Urothelium cell line (cell line): ENCODE data around the gene OLIG1.

Source experiments
- DNase-seq: peaks from one replicate; pipeline ENCODE4 v3.0.0; 2011; ENCODE audit warnings: low spot score, mixed read lengths
- FAIRE-seq: peaks from 2 replicates; lab custom pipeline; 2011; peaks lifted over from hg19 to GRCh38; lab: Jason Lieb, UNC

Gene OLIG1

GRCh38 chr21:33089395-33090119 lies 19.6 kb downstream of the OLIG1 start:
- no peak for FAIRE-seq
- no peak for DNase-seq

- no peak for FAIRE-seq
These were observed 26.5 kb downstream of the OLIG1 start for GRCh38 chr21:33096426-33096825.

GRCh38 chr21:33099131-33099530 lies 29.2 kb downstream of the OLIG1 start:
- DNase-seq, result no peak
- no peak for FAIRE-seq

More at GRCh38 chr21:33096426-33096825, 26.5 kb downstream of the OLIG1 start:
- no peak for DNase-seq

- DNase-seq (no peak), FAIRE-seq (no peak)
These were observed 31.5 kb downstream of the OLIG1 start for GRCh38 chr21:33101300-33101911.

GRCh38 chr21:33105088-33105487 lies 35.1 kb downstream of the OLIG1 start:
- DNase-seq (no peak), FAIRE-seq (no peak)

- DNase-seq (no peak), FAIRE-seq (no peak)
These were observed 38.3 kb downstream of the OLIG1 start for GRCh38 chr21:33108228-33108627.

- FAIRE-seq (peak; percentile 5), DNase-seq (peak; percentile 66)
These were observed 39.8 kb downstream of the OLIG1 start for GRCh38 chr21:33109574-33110339.

- no peak for FAIRE-seq
These were observed 40.4 kb downstream of the OLIG1 start for GRCh38 chr21:33110340-33110715.

GRCh38 chr21:33111577-33111976 lies 41.6 kb downstream of the OLIG1 start:
- DNase-seq, result no peak
- no peak for FAIRE-seq

More at GRCh38 chr21:33110340-33110715, 40.4 kb downstream of the OLIG1 start:
- DNase-seq, result no peak

GRCh38 chr21:33112151-33112550 lies 42.2 kb downstream of the OLIG1 start:
- DNase-seq, result no peak
- FAIRE-seq, result no peak

- DNase-seq (no peak), FAIRE-seq (no peak)
These were observed 42.7 kb downstream of the OLIG1 start for GRCh38 chr21:33112681-33113080.

GRCh38 chr21:33113131-33113530 lies 43.2 kb downstream of the OLIG1 start:
- FAIRE-seq, result no peak
- no peak for DNase-seq

GRCh38 chr21:33114276-33114675 lies 44.3 kb downstream of the OLIG1 start:
- FAIRE-seq, result no peak
- no peak for DNase-seq

GRCh38 chr21:33115631-33116510 lies 45.9 kb downstream of the OLIG1 start:
- DNase-seq (no peak), FAIRE-seq (no peak)

GRCh38 chr21:33116676-33117075 lies 46.7 kb downstream of the OLIG1 start:
- DNase-seq, result no peak
- no peak for FAIRE-seq

GRCh38 chr21:33117101-33117888 lies 47.4 kb downstream of the OLIG1 start:
- FAIRE-seq, result no peak
- no peak for DNase-seq
